AG04449 (cell line): ENCODE results near the gene VWDE.

Experiments used
- CTCF ChIA-PET: fragments of 350-600 bp; formaldehyde crosslinking; extraction: SDS; loops from one replicate; lab custom pipeline; 2021; ENCODE audit warnings: antibody characterized with exemption; lab: Yijun Ruan, JAX
- POLR2A ChIA-PET: fragments of 400-600, 350-600 bp; formaldehyde crosslinking; extraction: SDS; loops from one replicate; lab custom pipeline; 2020; ENCODE audit warnings: antibody characterized with exemption, inconsistent platforms; lab: Yijun Ruan, JAX
- DNase-seq: peaks from one replicate; pipeline ENCODE4 v3.0.0-alpha.2; 2010; ENCODE audit warnings: low read depth, low spot score
- H3K4me3 ChIP-seq: 2 replicates; pipeline ENCODE4 v1.5.1; 2011; ENCODE audit warnings: low read depth, mild to moderate bottlenecking, control low read depth, low read length
- TF ChIP-seq, protein P1 (sequence below): IDR thresholded peaks from one replicate; pipeline ENCODE4 v1.5.1; 2011; ENCODE audit warnings: mild to moderate bottlenecking, moderate library complexity, low read length, control low read depth, inconsistent platforms; ENCODE audit not compliant: insufficient read depth; ENCODE audit errors: missing control alignments

The VWDE gene

DNA sequence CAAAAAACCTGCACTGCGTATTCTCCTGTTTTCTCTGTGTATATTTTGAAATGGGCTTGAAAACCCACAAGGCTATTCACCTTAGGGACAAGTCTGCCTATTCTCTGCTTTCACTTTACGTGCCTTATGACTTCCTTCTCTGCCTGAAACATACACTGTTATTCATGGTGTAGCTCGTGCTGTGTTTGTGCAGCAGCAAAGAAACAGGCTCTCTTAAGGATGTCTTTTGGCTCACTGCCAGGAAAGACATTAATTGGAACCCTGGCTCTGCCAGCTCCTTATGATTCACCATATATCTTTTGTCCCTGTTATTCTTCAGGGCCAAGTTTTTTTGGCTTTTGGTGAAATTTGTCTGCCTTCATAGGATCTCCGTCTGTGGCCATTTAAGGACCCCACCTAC is 100.2 kb downstream of the VWDE start:
- CTCF ChIA-PET = no interaction called here
- DNase-seq = no peak
- POLR2A ChIA-PET = no interaction called here
- TF ChIP-seq, protein P1, sequence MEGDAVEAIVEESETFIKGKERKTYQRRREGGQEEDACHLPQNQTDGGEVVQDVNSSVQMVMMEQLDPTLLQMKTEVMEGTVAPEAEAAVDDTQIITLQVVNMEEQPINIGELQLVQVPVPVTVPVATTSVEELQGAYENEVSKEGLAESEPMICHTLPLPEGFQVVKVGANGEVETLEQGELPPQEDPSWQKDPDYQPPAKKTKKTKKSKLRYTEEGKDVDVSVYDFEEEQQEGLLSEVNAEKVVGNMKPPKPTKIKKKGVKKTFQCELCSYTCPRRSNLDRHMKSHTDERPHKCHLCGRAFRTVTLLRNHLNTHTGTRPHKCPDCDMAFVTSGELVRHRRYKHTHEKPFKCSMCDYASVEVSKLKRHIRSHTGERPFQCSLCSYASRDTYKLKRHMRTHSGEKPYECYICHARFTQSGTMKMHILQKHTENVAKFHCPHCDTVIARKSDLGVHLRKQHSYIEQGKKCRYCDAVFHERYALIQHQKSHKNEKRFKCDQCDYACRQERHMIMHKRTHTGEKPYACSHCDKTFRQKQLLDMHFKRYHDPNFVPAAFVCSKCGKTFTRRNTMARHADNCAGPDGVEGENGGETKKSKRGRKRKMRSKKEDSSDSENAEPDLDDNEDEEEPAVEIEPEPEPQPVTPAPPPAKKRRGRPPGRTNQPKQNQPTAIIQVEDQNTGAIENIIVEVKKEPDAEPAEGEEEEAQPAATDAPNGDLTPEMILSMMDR = no peak
- H3K4me3 ChIP-seq = no peak overlapping the region

DNA sequence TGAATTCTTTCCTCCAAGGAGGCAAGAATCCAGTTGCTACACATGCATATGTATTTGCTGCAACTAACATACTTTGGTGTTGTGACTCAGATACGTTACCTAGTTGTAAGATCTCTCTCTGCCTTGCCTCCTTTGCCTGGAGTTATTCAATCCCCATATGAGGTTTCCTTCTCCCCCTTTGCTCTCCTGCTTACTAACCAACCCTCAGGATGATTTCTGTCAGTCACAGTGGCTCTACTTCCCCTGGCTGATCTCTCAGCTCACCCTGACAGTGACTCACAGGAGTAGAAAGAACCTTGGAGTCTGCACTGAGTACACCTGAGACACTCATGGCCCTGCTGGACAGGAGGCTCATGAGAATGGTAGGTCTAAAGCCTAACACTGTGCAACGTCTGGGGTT is 100.6 kb downstream of the VWDE start:
- no peak overlapping the region for H3K4me3 ChIP-seq
- DNase-seq = no peak
- POLR2A ChIA-PET = no interaction called here
- TF ChIP-seq, protein P1 = no peak
- CTCF ChIA-PET = no interaction called here

DNA sequence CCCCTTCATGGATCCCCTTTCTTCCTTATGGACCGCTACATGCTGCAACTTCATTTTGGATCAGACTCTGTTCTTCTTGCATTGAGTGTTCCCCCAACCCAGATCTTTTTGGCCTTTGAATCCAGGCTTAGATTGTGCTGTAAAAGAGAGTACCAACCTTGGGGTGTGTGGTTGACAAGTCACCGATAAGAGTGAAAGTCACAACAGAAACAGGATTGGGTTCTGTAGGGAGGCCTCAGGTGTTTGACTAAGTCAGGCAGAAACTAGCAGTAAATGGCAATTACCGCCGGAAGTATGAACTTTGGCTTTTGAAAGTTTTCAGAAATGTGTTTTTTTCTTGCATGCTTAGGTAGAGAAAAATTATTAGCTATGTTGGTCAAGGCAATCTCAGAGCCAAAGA is 103.2 kb downstream of the VWDE start:
- DNase-seq = no peak
- no peak overlapping the region for H3K4me3 ChIP-seq
- CTCF ChIA-PET = no interaction called here
- POLR2A ChIA-PET = no interaction called here
- TF ChIP-seq, protein P1 = no peak

DNA sequence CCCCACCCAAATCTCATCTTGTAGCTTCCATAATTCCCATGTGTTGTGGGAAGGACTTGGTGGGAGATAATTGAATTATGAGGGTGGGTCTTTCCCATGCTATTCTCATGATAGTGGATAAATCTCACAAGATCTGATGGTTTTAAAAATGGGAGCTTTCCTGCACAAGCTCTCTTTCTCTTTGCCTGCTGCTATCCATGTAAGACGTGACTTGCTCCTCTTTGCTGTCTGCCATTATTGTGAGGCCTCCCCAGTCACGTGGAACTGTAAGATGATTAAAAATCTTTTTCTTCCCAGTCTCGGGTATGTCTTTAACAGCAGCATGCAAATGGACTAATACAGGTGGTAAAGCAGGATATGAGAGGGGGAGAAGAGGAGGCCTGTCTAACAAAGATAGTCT is 104.3 kb downstream of the VWDE start:
- TF ChIP-seq, protein P1 = no peak
- ChIA-PET CTCF (no interaction called here), POLR2A (no interaction called here)
- H3K4me3 ChIP-seq = no peak overlapping the region
- DNase-seq = no peak

DNA sequence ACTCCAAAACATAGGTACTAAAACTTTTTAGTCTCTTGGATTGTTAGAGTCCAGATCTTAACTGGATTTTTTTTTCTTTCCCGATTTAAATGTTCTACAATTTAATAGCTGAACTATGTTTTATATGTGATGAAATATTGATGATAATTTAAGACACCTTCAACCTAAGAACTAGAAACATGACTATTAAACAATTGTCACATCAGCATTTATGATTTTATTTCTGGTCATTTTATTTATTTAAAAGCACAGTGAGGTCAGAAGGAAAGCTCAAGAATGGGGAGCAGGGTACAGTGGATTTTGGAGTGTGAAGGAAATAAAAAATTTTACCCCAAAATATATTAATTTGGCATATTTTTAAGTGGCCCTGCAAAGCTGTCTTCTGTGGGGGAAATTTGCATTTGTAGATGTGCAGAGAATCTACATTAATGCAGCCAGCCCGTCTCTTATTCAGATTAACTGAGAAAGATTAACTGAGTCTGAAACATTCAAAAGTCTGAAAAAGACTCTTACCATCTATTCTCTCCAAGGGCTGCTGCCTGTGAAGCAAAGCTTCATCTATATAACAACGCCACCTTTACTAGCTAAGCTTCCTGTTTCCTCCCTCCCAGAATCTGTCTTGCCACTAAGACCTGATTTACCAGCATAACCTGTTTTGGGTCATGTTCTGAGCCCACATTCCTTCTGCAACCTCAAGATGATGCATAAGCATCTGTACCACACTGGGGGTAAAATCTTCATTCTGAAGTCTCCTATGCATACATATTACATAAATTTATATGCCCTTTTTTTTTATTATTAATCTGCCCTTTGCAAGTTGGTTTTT is 106.2 kb downstream of the VWDE start:
- CTCF ChIA-PET = no interaction called here
- no peak for DNase-seq
- TF ChIP-seq, protein P1 = no peak
- no peak overlapping the region for H3K4me3 ChIP-seq
- POLR2A ChIA-PET = no interaction called here

DNA sequence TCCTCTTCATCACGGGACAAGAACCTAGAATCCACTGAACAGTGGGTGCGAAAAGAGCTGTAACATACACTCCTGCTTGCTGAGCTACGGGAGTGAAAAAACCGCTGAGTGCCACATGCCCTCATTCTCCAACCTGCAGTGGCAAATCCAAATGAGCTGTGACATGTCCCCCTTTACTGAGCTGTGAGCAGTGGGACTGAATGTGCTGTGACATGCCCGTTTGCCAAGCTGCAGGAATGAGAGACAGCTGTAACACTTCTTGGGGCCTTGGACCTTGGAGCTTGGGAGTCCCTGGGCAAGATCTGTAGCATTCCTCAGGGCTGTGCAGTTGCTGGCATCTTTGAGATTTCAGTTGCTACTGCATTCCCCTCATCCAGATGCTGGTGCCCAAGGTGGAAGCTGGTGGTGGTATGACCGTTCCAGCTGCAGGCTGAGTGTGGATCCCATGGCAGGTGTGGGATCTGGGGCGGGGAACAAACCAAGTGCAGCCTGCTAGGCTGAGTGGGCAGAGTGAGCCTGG is 107.6 kb downstream of the VWDE start:
- H3K4me3 ChIP-seq = no peak overlapping the region
- POLR2A ChIA-PET = no interaction called here
- TF ChIP-seq, protein P1 = no peak
- CTCF ChIA-PET = no interaction called here
- DNase-seq = no peak
